ENCODE data around the gene LCN2. TPM values are rescaled to one million over a fixed set of nuclear protein-coding genes. Genes with fewer than 3 reads are reported as not detected.

Gene LCN2
- total RNA-seq (1 to 10 TPM in 1 of 2 donors, not detected in 1; 9.3 TPM), total RNA-seq (0 to 0.12 reads per million in 2 donors)

- no peak for ATAC-seq
- no peaks in the 10 kb centered on the region for H3K36me3 Mint-ChIP-seq (ENCODE audit: low read depth)
- no peak within 1 kb of the TSS for H3K4me3 Mint-ChIP-seq
- H3K9me3 ChIP-seq (ENCODE audit: control insufficient read depth, low read length, poor library complexity, severe bottlenecking), result no peaks in the 10 kb centered on the region
- H3K27me3 Mint-ChIP-seq, result no peaks in the 10 kb centered on the region
- peak within 1 kb of the TSS; percentile 27 for H3K27ac Mint-ChIP-seq
- no peak for DNase-seq
- H3K4me1 Mint-ChIP-seq, result peaks cover 11% of the 10 kb centered on the region
Measured at GRCh38 chr9:128149001-128149701, at the start of gene LCN2. TSS of gene LCN2 (plus strand) at chr9:128149453. CDS start at chr9:128149526, 73 bp downstream.

- no peak for ATAC-seq
- H3K4me1 Mint-ChIP-seq, result peaks cover 30% of the 10 kb centered on the region
- H3K27ac Mint-ChIP-seq, result peak overlapping the region; percentile 24
- H3K9me3 ChIP-seq (ENCODE audit: control insufficient read depth, low read length, poor library complexity, severe bottlenecking), result no peaks in the 10 kb centered on the region
- no peaks in the 10 kb centered on the region for H3K27me3 Mint-ChIP-seq
- H3K36me3 Mint-ChIP-seq (ENCODE audit: low read depth), result peaks cover 5% of the 10 kb centered on the region
- no peak for DNase-seq
- H3K4me3 Mint-ChIP-seq, result peak overlapping the region; percentile 19
Measured at GRCh38 chr9:128099932-128100491, 49.2 kb upstream of the LCN2 start.

DNA sequence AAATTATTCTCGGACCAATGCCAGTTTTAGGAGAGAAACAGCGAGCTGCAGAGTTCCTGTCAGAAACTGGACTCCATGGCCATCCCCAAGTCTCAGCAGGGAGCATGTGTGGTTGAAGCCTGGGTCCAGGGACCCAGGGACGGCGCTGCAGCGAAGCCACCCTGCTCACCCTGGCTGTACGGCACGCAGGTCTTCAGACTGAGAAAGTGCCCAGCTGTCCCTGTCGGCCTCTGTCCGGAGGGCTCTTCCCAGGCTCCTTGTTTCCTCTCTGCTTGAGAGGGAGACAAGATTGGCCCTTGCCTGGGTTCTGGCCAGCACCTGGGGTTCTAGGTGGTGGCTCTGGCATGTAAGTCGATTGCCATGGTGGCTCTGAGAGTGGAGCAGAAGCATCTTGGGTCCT lies 48.7 kb upstream of the LCN2 start:
- no peak overlapping the region for H3K4me3 Mint-ChIP-seq
- peaks cover 30% of the 10 kb centered on the region for H3K4me1 Mint-ChIP-seq
- peaks cover 5% of the 10 kb centered on the region for H3K36me3 Mint-ChIP-seq (ENCODE audit: low read depth)
- H3K27me3 Mint-ChIP-seq, result no peaks in the 10 kb centered on the region
- no peak for ATAC-seq
- no peak overlapping the region for H3K27ac Mint-ChIP-seq
- no peak for DNase-seq
- H3K9me3 ChIP-seq (ENCODE audit: control insufficient read depth, low read length, poor library complexity, severe bottlenecking), result no peaks in the 10 kb centered on the region

- Mint-ChIP-seq H3K27me3 (no peaks in the 10 kb centered on the region), H3K27ac (no peak overlapping the region), H3K4me3 (no peak overlapping the region), H3K4me1 (peaks cover 30% of the 10 kb centered on the region), H3K36me3 (ENCODE audit: low read depth) (peaks cover 5% of the 10 kb centered on the region)
- no peaks in the 10 kb centered on the region for H3K9me3 ChIP-seq (ENCODE audit: control insufficient read depth, low read length, poor library complexity, severe bottlenecking)
- ATAC-seq (no peak), DNase-seq (no peak)
Measured at GRCh38 chr9:128101231-128101661, 48.0 kb upstream of the LCN2 start.

DNA sequence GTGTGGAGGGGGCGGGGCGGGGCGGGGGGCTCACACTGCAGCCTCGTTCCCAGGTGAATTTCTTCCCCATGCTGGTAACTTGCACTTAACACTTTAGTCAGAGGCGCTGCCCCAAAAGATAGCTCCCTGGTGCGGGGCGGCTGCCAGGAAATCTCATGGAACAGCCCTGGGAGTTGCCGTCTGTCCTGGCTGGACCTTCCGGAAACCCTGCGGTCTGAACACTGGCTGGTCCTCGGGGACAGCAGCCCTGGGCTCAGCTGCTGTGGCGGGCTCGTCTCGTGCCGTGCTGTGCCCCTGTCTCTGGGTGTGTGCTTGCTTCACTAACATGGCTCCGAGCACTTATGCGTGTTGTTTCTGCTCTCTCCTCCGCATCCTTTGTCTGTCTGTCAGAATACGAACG lies 47.6 kb upstream of the LCN2 start:
- DNase-seq (no peak), ATAC-seq (no peak)
- no peaks in the 10 kb centered on the region for H3K9me3 ChIP-seq (ENCODE audit: control insufficient read depth, low read length, poor library complexity, severe bottlenecking)
- H3K36me3 Mint-ChIP-seq (ENCODE audit: low read depth), result peaks cover 5% of the 10 kb centered on the region
- no peak overlapping the region for H3K27ac Mint-ChIP-seq
- peaks cover 30% of the 10 kb centered on the region for H3K4me1 Mint-ChIP-seq
- no peak overlapping the region for H3K4me3 Mint-ChIP-seq
- H3K27me3 Mint-ChIP-seq, result no peaks in the 10 kb centered on the region

- H3K4me1 Mint-ChIP-seq, result peaks cover 30% of the 10 kb centered on the region
- DNase-seq (no peak), ATAC-seq (no peak)
- no peaks in the 10 kb centered on the region for H3K9me3 ChIP-seq (ENCODE audit: control insufficient read depth, low read length, poor library complexity, severe bottlenecking)
- no peak overlapping the region for H3K4me3 Mint-ChIP-seq
- no peak overlapping the region for H3K27ac Mint-ChIP-seq
- no peaks in the 10 kb centered on the region for H3K27me3 Mint-ChIP-seq
- H3K36me3 Mint-ChIP-seq (ENCODE audit: low read depth), result peaks cover 5% of the 10 kb centered on the region
Measured at GRCh38 chr9:128102196-128102595, 47.1 kb upstream of the LCN2 start.

DNA sequence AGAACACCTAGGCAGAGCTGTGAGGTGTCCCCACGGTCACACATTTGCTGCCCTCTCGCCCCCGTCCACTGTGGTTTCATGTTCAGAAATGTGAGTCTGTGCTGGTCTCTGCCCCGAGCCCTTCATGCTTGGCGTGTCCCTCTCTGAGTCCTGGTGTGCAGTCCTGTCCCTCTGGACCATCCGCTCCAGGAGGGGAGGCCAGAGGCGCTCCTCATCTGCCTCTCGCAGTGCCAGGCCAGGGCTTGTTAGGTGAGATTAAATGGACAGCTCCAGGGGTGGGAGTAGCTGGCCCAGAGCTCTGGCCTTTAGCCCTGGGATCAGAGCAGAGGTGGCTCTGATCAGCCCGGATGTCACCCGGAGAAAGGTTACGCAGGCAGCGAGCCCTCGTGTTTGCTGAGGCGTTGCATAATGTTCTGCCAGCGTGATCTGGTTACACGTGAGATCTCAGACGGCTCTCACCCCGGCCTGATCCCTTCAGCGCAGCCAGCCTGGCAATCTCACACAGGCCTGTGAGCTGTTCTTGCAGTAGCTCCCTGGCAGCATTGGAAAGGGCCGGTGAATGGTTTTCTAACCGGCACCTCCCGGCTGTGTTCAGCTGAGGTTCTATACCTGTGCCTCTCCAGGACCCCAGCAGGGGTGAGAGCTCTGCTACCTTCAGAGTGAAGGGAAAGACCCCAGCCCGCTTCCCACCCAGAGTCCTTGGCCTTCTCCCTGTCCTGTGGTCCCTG lies 46.2 kb upstream of the LCN2 start:
- H3K4me3 Mint-ChIP-seq, result peak overlapping the region; percentile 72
- H3K4me1 Mint-ChIP-seq, result peaks cover 28% of the 10 kb centered on the region
- peaks cover 7% of the 10 kb centered on the region for H3K36me3 Mint-ChIP-seq (ENCODE audit: low read depth)
- no peak for DNase-seq
- no peaks in the 10 kb centered on the region for H3K27me3 Mint-ChIP-seq
- peak; percentile 22 for ATAC-seq
- H3K27ac Mint-ChIP-seq, result peak overlapping the region; percentile 72
- no peaks in the 10 kb centered on the region for H3K9me3 ChIP-seq (ENCODE audit: control insufficient read depth, low read length, poor library complexity, severe bottlenecking)

GRCh38 chr9:128103589-128103962 lies 45.7 kb upstream of the LCN2 start:
- ATAC-seq (peak; percentile 77), DNase-seq (no peak)
- Mint-ChIP-seq H3K27me3 (no peaks in the 10 kb centered on the region), H3K4me1 (peaks cover 26% of the 10 kb centered on the region), H3K36me3 (ENCODE audit: low read depth) (peaks cover 7% of the 10 kb centered on the region), H3K4me3 (peak overlapping the region; percentile 72), H3K27ac (peak overlapping the region; percentile 72)
- no peaks in the 10 kb centered on the region for H3K9me3 ChIP-seq (ENCODE audit: control insufficient read depth, low read length, poor library complexity, severe bottlenecking)

- H3K9me3 ChIP-seq (ENCODE audit: control insufficient read depth, low read length, poor library complexity, severe bottlenecking), result no peaks in the 10 kb centered on the region
- no peak for ATAC-seq
- no peak for DNase-seq
- Mint-ChIP-seq H3K27me3 (no peaks in the 10 kb centered on the region), H3K27ac (no peak overlapping the region), H3K4me3 (no peak overlapping the region), H3K36me3 (ENCODE audit: low read depth) (peaks cover 7% of the 10 kb centered on the region), H3K4me1 (peaks cover 22% of the 10 kb centered on the region)
Measured at GRCh38 chr9:128104171-128104618, 45.1 kb upstream of the LCN2 start.

DNA sequence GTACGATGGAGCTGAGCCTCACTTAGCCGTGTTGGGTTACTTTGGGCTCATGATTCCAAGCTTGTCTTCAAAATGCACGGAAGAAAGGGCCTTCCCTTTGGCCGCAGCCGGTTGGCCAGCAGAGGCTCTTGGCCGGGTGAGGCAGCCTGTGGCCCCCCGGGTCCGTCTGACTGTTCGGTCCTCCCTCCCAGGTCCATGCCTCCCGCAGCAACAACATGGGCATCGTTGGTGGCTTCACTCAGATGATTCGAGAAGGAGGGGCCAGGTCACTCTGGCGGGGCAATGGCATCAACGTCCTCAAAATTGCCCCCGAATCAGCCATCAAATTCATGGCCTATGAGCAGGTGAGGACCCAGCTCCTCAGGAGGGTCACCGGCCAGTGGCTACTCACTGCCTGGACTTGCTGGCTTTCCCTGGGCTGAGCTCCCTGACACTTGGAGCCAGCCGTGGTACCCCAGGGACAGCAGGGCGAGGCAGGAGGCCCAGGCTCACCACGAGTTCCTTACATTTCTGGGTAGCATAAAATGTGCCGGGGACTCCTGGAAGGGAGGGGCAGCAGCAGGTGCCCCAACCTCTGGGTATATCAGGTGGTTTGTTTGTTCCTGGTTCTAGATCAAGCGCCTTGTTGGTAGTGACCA lies 43.6 kb upstream of the LCN2 start:
- Mint-ChIP-seq H3K4me3 (no peak overlapping the region), H3K27ac (peak overlapping the region; percentile 27), H3K4me1 (peaks cover 22% of the 10 kb centered on the region), H3K27me3 (no peaks in the 10 kb centered on the region), H3K36me3 (ENCODE audit: low read depth) (peaks cover 11% of the 10 kb centered on the region)
- DNase-seq, result no peak
- H3K9me3 ChIP-seq (ENCODE audit: control insufficient read depth, low read length, poor library complexity, severe bottlenecking), result no peaks in the 10 kb centered on the region
- ATAC-seq, result no peak

DNA sequence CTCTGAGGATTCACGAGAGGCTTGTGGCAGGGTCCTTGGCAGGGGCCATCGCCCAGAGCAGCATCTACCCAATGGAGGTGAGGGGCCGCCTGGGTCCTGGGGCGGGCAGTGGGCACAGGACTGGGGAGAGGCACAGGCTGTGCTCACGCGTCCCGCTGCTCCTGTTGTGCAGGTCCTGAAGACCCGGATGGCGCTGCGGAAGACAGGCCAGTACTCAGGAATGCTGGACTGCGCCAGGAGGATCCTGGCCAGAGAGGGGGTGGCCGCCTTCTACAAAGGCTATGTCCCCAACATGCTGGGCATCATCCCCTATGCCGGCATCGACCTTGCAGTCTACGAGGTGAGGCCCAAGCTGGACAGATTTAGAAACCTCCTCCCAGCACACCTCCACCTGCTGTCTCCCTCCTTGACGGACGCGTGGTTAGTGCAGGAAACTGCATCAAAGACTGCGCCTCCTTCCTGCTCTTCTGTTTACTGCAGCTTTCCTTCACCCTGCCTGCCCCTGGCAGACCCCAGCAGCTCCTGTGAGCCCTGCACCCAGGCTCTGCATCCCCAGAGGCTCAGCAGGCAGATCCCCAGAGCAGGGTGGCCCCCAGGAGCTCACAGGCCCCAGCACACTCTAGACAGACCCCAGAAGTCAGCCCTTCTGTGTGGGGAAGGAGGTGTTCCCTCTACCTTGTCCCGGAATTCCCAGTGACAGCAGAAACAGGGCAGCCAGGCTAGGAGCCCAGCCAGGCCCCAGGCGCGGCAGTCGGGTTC lies 42.9 kb upstream of the LCN2 start:
- Mint-ChIP-seq H3K36me3 (ENCODE audit: low read depth) (peaks cover 8% of the 10 kb centered on the region), H3K27me3 (no peaks in the 10 kb centered on the region), H3K27ac (peak overlapping the region; percentile 27), H3K4me3 (no peak overlapping the region), H3K4me1 (peaks cover 19% of the 10 kb centered on the region)
- no peaks in the 10 kb centered on the region for H3K9me3 ChIP-seq (ENCODE audit: control insufficient read depth, low read length, poor library complexity, severe bottlenecking)
- ATAC-seq (no peak), DNase-seq (no peak)

DNA sequence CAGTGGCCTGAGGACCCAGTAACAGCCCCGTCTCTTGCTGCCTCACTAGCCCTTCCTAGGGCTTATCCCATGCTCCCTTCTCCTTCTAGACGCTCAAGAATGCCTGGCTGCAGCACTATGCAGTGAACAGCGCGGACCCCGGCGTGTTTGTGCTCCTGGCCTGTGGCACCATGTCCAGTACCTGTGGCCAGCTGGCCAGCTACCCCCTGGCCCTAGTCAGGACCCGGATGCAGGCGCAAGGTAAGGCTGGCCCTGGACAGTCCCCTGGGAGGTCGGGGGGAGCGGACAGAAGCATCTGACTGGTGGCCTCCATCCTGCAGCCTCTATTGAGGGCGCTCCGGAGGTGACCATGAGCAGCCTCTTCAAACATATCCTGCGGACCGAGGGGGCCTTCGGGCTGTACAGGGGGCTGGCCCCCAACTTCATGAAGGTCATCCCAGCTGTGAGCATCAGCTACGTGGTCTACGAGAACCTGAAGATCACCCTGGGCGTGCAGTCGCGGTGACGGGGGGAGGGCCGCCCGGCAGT lies 42.2 kb upstream of the LCN2 start:
- Mint-ChIP-seq H3K27me3 (no peaks in the 10 kb centered on the region), H3K36me3 (ENCODE audit: low read depth) (peaks cover 8% of the 10 kb centered on the region), H3K4me3 (no peak overlapping the region), H3K4me1 (peaks cover 17% of the 10 kb centered on the region), H3K27ac (peak overlapping the region; percentile 27)
- H3K9me3 ChIP-seq (ENCODE audit: control insufficient read depth, low read length, poor library complexity, severe bottlenecking), result no peaks in the 10 kb centered on the region
- no peak for DNase-seq
- ATAC-seq, result no peak
